Stimulated activated CD8-positive, alpha-beta memory T cell treated with anti-CD3 and anti-CD28 coated beads, Interleukin-12 subunit alpha, Interleukin-12 subunit beta, amount 100 ng/mL, for 24 hours (primary cell): ENCODE data around the gene GLYR1.
A peak's percentile ranks its signal among the peaks of the same experiment; 100 is the strongest.

Experiments
- DNase-seq: peaks from one replicate; pipeline ENCODE4 v3.0.0-alpha.2; 2020; ENCODE audit errors: extremely low read depth

Gene GLYR1

GRCh38 chr16:4805231-4805630 is 41.9 kb downstream of the GLYR1 start:
- no peak for DNase-seq

- DNase-seq = no peak
These were observed 43.0 kb downstream of the GLYR1 start for GRCh38 chr16:4803898-4804762.

GRCh38 chr16:4803401-4803844 is 43.7 kb downstream of the GLYR1 start:
- no peak for DNase-seq

- DNase-seq = peak; percentile 79
These were observed 44.3 kb downstream of the GLYR1 start for GRCh38 chr16:4802659-4803287.

GRCh38 chr16:4801962-4802658 is 45.0 kb downstream of the GLYR1 start, which contains the start of gene ROGDI:
Gene ROGDI, minus strand, starts transcription at chr16:4802633. Its CDS starts 62 bp downstream, at chr16:4802571.
- peak; percentile 46 for DNase-seq

- no peak for DNase-seq
These were observed 45.8 kb downstream of the GLYR1 start for GRCh38 chr16:4801051-4801961.

- no peak for DNase-seq
These were observed 46.6 kb downstream of the GLYR1 start for GRCh38 chr16:4800290-4801041.

- no peak for DNase-seq
These were observed 47.8 kb downstream of the GLYR1 start for GRCh38 chr16:4799171-4799855.

GRCh38 chr16:4798456-4798855 is 48.6 kb downstream of the GLYR1 start:
- DNase-seq = no peak

GRCh38 chr16:4797805-4798252 is 49.3 kb downstream of the GLYR1 start:
- DNase-seq = no peak

GRCh38 chr16:4796982-4797804 is 49.9 kb downstream of the GLYR1 start:
- DNase-seq = no peak

- DNase-seq = no peak
These were observed 51.1 kb downstream of the GLYR1 start for GRCh38 chr16:4795828-4796572.

GRCh38 chr16:4795181-4795827 is 51.8 kb downstream of the GLYR1 start, which contains the start of gene SMIM22:
Gene SMIM22, plus strand, starts transcription at chr16:4795369. Its CDS starts 366 bp downstream, at chr16:4795735.
- DNase-seq = no peak

GRCh38 chr16:4792951-4793513 is 54.1 kb downstream of the GLYR1 start:
- DNase-seq = no peak

- no peak for DNase-seq
These were observed 56.2 kb downstream of the GLYR1 start for GRCh38 chr16:4790871-4791270.

- DNase-seq = no peak
These were observed 56.8 kb downstream of the GLYR1 start for GRCh38 chr16:4790261-4790660.

- no peak for DNase-seq
These were observed 58.2 kb downstream of the GLYR1 start for GRCh38 chr16:4788910-4789309.
